ENCODE measurements around the gene CMTM5.
"Not testable (repeated sequence)": the region's sequence is repeated elsewhere in the genome, so short reads cannot be mapped to it uniquely, and the experiment has no call there.

CMTM5 gene

GRCh38 chr14:23414254-23414653 lies 37.4 kb downstream of the CMTM5 start:
- DNase-seq (ENCODE audit: low read depth in 1 of 2, low spot score in 1 of 2) = no peak

DNA sequence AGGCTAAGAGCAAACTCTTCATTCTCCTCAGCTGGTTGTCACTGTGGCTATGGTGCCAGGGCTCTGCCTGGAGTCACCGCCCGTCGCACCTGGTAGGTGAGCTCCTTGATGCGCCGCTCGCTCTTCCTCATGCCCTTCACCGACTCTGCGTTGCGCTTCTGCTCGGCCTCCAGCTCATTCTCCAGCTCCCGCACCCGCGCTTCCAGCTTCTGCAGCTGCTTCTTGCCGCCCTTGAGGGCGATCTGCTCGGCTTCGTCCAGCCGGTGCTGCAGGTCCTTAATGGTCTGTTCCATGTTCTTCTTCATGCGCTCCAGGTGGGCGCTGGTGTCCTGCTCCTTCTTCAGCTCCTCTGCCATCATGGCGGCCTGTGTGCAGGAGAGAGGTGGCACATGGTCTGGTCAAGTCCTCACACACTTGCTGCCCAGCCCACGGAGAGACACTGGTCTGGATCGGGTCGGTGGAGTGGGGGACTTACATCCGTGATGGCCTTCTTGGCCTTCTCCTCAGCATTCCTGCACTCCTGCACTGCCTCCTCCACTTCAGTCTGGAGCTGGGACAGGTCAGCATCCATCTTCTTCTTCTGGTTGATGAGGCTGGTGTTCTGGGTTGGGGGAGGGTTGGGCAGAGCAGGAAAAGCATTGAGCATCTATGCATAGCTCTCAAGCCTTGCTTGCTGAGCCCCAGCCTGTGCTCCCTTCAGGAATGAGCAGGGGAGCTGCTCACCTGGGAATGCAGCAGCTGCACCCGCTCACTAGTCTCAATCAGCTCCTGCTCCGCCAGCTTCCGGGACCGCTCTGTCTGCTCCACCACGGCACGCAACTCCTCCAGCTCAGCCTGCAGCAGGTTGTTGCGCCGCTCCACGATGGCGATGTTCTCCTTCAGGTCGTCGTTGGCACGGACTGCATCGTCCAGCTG lies 38.3 kb downstream of the CMTM5 start:
- no peak for DNase-seq (ENCODE audit: low read depth in 1 of 2, low spot score in 1 of 2)

DNA sequence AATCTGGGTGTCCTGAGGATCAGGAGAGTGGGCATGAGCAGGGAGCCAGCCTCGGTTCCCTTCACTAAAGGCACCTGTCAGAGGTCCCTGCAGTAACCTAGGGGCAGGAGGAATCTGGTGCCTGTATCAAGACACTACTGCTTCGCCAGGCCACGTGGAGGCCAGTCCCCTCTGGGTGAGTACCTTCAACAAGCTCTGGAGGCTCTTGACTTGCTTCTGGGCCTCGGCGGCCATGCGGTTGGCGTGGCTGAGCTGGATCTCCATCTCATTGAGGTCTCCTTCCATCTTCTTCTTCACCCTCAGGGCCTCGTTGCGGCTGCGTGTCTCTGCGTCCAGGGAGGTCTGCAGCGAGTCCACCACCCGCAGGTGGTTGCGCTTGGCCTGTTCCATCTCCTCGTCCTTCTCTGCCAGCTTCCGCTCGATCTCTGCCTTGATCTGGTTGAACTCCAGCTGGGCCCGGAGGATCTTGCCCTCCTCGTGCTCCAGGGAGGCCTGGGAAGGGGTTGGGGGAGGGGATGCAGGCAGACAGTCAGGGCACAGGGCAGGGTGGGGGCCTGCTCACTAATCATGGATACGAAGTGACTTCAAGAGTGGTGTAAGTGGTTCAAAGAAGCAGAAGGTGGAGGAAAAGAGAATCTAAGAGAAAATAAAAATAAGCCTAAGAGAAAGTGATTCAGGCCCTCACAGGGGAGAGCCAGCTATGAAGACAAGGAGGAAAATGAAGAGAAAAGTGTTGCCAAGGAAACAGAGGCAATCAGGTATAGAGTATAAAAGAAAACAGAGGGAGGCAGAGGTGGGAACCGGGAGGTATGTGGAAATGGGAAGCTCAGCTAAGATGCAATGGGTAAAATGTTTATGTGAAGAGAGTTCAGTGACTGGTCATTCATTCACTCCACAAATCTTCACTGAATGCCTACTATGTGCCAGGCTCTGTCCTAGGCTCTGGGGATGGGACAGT lies 39.3 kb downstream of the CMTM5 start:
- no peak for DNase-seq (ENCODE audit: low read depth in 1 of 2, low spot score in 1 of 2)

- no peak for DNase-seq (ENCODE audit: low read depth in 1 of 2, low spot score in 1 of 2)
Observed at GRCh38 chr14:23416801-23417200, 40.0 kb downstream of the CMTM5 start.

GRCh38 chr14:23417269-23417668 lies 40.4 kb downstream of the CMTM5 start:
- DNase-seq (ENCODE audit: low read depth in 1 of 2, low spot score in 1 of 2) = not testable (repeated sequence)

GRCh38 chr14:23418021-23418420 lies 41.2 kb downstream of the CMTM5 start:
- DNase-seq (ENCODE audit: low read depth in 1 of 2, low spot score in 1 of 2) = no peak

GRCh38 chr14:23419646-23420045 lies 42.8 kb downstream of the CMTM5 start:
- DNase-seq (ENCODE audit: low read depth in 1 of 2, low spot score in 1 of 2) = not testable (repeated sequence)

DNA sequence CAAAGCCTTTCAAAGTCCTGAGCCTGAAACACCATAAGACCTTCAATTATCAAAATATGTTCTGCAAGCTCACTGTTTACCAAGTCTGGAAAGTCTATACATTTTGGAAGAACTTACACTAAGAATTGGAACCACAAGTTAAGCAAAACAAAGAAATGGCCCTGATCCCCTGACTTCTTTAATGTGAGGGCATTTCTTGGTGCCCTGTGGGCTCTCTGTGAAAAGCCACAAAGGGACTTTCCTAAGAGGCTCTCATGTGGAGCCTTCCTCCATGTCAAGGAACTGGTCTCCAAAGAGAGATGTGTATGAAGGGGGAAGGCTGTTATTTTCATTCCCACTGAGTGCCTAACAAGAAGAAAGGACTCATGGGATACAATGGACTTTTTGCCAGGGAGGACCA lies 44.7 kb downstream of the CMTM5 start:
- DNase-seq (ENCODE audit: low read depth in 1 of 2, low spot score in 1 of 2) = no peak

GRCh38 chr14:23423657-23424056 lies 46.8 kb downstream of the CMTM5 start:
- no peak for DNase-seq (ENCODE audit: low read depth in 1 of 2, low spot score in 1 of 2)

DNA sequence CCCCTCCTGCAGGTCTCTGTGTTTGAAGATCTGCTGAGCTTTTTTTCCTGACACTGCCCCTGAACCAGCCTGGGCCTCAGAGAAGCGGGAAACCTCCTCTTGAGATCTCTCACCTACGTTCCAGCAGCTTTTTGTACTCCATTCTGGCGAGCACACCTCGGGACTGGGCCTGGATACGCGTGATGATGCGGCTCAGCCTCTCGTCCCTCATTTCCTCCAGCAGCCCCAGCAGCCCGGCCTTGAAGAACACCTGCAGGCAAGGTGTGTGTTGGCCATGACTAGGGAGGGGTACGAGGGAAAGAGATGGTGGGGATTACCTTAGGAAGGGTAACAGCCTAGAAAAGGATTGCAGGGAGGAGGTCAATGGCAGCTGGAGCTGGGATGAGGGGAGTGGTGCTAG lies 48.3 kb downstream of the CMTM5 start:
- DNase-seq (ENCODE audit: low read depth in 1 of 2, low spot score in 1 of 2) = no peak

- DNase-seq (ENCODE audit: low read depth in 1 of 2, low spot score in 1 of 2) = not testable (repeated sequence)
Observed at GRCh38 chr14:23425798-23426197, 49.0 kb downstream of the CMTM5 start.

DNA sequence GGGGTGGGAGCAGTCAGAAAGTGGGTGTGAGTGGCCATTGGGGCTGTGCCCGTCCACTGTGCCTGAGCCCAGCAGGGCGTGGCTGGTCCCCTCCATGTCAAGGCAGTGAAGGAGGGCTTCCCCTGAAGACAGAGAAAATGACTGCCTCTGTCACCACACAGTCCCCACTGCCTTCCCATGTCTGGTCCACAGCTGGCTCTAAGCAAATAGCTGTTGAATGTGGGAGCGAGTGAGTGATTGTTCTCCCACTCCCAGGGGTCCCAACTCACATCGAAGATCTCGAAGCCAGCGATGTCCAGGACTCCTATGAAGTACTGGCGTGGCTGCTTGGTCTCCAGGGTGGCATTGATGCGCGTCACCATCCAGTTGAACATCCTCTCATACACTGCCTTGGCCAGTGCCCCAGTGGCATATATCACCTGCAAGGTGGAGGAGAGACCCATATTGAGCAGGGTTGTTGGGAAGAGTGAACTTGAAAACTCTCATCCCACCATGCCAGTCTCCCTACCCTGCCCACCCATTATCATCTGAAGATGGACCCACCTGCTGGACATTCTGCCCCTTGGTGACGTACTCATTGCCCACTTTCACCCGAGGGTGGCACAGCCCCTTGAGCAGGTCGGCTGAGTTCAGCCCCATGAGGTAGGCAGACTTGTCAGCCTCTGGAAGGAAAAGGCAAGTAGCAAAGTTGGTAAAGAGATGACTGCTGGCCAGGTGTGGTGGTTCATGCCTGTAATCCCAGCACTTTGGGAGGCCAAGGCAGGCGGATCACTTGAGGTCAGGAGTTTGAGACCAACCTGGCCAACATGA lies 52.0 kb downstream of the CMTM5 start:
- no peak for DNase-seq (ENCODE audit: low read depth in 1 of 2, low spot score in 1 of 2)

Measured in stimulated activated CD4-positive, alpha-beta T cell treated with anti-CD3 and anti-CD28 coated beads, Interleukin-15, amount 100 ng/mL, for 1 hour (primary cell).